Stimulated activated CD8-positive, alpha-beta memory T cell treated with anti-CD3 and anti-CD28 coated beads, Interleukin-4, amount 100 ng/mL, for 4 hours (primary cell): ENCODE results near the gene NKX1-2.

Experiments
- DNase-seq, 2 donors: peaks; one replicate each; pipeline ENCODE4 v3.0.0-alpha.2; 2020; ENCODE audit warnings: low read depth in 2 of 2, low spot score in 1 of 2

NKX1-2 gene

GRCh38 chr10:124476043-124476725, 26.3 kb upstream of the NKX1-2 start:
- DNase-seq = no peak

GRCh38 chr10:124474514-124475070, 24.8 kb upstream of the NKX1-2 start:
- DNase-seq = no peak

- no peak for DNase-seq
Observed at GRCh38 chr10:124473070-124473469, 23.2 kb upstream of the NKX1-2 start.

- no peak for DNase-seq
Observed at GRCh38 chr10:124472071-124472470, 22.2 kb upstream of the NKX1-2 start.

GRCh38 chr10:124470544-124471434, 21.0 kb upstream of the NKX1-2 start:
- no peak for DNase-seq

GRCh38 chr10:124469956-124470484, 20.2 kb upstream of the NKX1-2 start:
- DNase-seq = no peak

GRCh38 chr10:124468624-124469023, 18.8 kb upstream of the NKX1-2 start:
- DNase-seq = no peak

GRCh38 chr10:124467165-124467564, 17.3 kb upstream of the NKX1-2 start:
- no peak for DNase-seq

GRCh38 chr10:124465777-124466488, 16.1 kb upstream of the NKX1-2 start:
- DNase-seq = no peak

GRCh38 chr10:124465003-124465776, 15.4 kb upstream of the NKX1-2 start:
- DNase-seq = no peak

- no peak for DNase-seq
Observed at GRCh38 chr10:124464028-124464965, 14.5 kb upstream of the NKX1-2 start.

GRCh38 chr10:124462348-124462695, 12.5 kb upstream of the NKX1-2 start:
- DNase-seq = no peak

GRCh38 chr10:124461642-124462347, 12.0 kb upstream of the NKX1-2 start, which contains the start of gene LHPP:
TSS of gene LHPP (plus strand) at chr10:124461823. CDS start at chr10:124461863, 40 bp downstream.
- DNase-seq = peak; percentile 55 to 69

GRCh38 chr10:124460144-124460543, 10.3 kb upstream of the NKX1-2 start:
- no peak for DNase-seq

GRCh38 chr10:124459395-124459794, 9.6 kb upstream of the NKX1-2 start:
- DNase-seq = no peak

GRCh38 chr10:124458889-124459288, 9.1 kb upstream of the NKX1-2 start:
- DNase-seq = no peak

GRCh38 chr10:124458473-124458872, 8.6 kb upstream of the NKX1-2 start:
- no peak for DNase-seq

- DNase-seq = no peak
Observed at GRCh38 chr10:124455441-124455840, 5.6 kb upstream of the NKX1-2 start.
